Measurements from ENCODE around the gene TULP1. TPM values are rescaled to one million over a fixed set of nuclear protein-coding genes. Genes with fewer than 3 reads are reported as not detected.

Gene TULP1
- total RNA-seq, 1 donor from 2014 or later = not detected

DNA sequence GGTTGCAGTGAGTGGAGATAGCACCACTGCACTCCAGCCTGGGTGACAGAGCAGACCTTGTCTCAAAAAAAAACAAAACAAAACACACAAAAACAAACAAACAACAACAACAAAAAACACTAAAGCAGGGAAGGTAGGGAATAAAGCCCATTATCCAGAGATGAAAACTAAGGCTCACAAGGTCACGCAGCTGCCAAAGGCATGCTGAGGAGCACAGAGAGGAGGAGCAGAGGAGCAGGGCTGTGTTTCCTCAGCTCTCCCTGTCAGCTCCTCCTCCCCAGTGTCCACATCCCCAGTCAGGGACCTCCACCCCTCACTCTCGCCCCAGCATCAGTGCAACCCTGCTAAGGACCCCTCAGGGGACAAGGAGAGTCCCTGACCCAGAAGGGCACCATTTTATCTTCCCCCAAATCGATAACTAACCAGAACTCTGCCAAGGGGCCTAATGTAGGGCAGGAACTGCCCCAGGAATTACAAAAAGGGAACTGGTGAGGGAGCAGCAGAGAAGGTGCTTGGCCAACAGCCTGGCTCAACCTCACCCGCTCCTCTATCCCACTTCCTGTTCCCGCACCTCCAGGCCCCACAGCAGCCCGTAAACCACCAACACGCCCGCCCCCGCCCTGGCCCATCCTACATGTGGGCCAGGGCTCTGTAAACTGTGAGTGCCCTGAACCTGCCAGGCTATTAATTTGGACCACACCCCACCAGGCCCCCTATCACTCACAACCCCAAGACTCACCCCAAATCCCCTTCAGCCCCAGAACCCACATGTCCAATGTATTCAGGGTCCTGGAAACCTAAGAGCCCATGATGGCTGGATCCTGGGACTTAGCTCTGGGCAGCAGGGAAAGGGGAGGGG is 24.8 kb downstream of the TULP1 start:
- Histone ChIP-seq H3K4me3 (ENCODE audit: low read depth, low read length) (no peak overlapping the region), H3K36me3 (ENCODE audit: control insufficient read depth, insufficient read depth, low read length) (no peaks in the 10 kb centered on the region), H3K27me3 (ENCODE audit: control insufficient read depth, insufficient read depth, low read length) (no peaks in the 10 kb centered on the region)
- no peak for DNase-seq (ENCODE audit: low read depth)
- TF ChIP-seq, protein P1, sequence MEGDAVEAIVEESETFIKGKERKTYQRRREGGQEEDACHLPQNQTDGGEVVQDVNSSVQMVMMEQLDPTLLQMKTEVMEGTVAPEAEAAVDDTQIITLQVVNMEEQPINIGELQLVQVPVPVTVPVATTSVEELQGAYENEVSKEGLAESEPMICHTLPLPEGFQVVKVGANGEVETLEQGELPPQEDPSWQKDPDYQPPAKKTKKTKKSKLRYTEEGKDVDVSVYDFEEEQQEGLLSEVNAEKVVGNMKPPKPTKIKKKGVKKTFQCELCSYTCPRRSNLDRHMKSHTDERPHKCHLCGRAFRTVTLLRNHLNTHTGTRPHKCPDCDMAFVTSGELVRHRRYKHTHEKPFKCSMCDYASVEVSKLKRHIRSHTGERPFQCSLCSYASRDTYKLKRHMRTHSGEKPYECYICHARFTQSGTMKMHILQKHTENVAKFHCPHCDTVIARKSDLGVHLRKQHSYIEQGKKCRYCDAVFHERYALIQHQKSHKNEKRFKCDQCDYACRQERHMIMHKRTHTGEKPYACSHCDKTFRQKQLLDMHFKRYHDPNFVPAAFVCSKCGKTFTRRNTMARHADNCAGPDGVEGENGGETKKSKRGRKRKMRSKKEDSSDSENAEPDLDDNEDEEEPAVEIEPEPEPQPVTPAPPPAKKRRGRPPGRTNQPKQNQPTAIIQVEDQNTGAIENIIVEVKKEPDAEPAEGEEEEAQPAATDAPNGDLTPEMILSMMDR (IDR thresholded peaks at IDR 0.05; ENCODE audit: insufficient read depth, low read length, poor library complexity, severe bottlenecking) = no peak

- Histone ChIP-seq H3K4me3 (ENCODE audit: low read depth, low read length) (no peak overlapping the region), H3K36me3 (ENCODE audit: control insufficient read depth, insufficient read depth, low read length) (no peaks in the 10 kb centered on the region), H3K27me3 (ENCODE audit: control insufficient read depth, insufficient read depth, low read length) (no peaks in the 10 kb centered on the region)
- DNase-seq (ENCODE audit: low read depth) = no peak
- TF ChIP-seq, protein P1 (IDR thresholded peaks at IDR 0.05; ENCODE audit: insufficient read depth, low read length, poor library complexity, severe bottlenecking) = no peak
Observed at GRCh38 chr6:35486005-35486925, 26.4 kb downstream of the TULP1 start.

DNA sequence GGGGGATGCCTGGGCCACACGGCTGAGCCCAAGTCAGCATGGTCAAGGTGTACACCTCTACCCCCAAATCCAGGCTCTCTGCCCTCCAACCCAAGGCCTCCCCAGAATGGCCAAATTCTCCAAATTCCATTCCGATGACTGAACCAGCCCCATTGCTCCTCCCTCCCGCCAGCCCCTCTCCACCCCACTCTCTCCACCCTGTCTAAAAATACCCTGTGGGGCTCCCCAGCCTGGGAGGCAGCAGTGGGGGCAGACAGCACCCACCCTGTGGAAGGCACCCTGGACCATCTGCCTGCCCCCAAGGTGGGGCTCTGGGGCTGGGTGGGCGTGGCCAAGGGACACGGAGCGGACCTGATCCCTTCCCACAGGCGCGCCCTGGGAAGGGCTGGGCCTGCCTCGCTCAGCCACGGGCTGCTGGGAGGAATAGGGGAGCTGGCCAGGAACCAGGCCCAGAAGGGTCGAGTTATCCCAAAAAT is 27.3 kb downstream of the TULP1 start:
- Histone ChIP-seq H3K36me3 (ENCODE audit: control insufficient read depth, insufficient read depth, low read length) (no peaks in the 10 kb centered on the region), H3K4me3 (ENCODE audit: low read depth, low read length) (no peak overlapping the region), H3K27me3 (ENCODE audit: control insufficient read depth, insufficient read depth, low read length) (no peaks in the 10 kb centered on the region)
- no peak for DNase-seq (ENCODE audit: low read depth)
- TF ChIP-seq, protein P1 (IDR thresholded peaks at IDR 0.05; ENCODE audit: insufficient read depth, low read length, poor library complexity, severe bottlenecking) = no peak

GRCh38 chr6:35484921-35485392 is 27.7 kb downstream of the TULP1 start:
- Histone ChIP-seq H3K36me3 (ENCODE audit: control insufficient read depth, insufficient read depth, low read length) (no peaks in the 10 kb centered on the region), H3K27me3 (ENCODE audit: control insufficient read depth, insufficient read depth, low read length) (no peaks in the 10 kb centered on the region), H3K4me3 (ENCODE audit: low read depth, low read length) (no peak overlapping the region)
- TF ChIP-seq, protein P1 (IDR thresholded peaks at IDR 0.05; ENCODE audit: insufficient read depth, low read length, poor library complexity, severe bottlenecking) = no peak
- no peak for DNase-seq (ENCODE audit: low read depth)

- TF ChIP-seq, protein P1 (IDR thresholded peaks at IDR 0.05; ENCODE audit: insufficient read depth, low read length, poor library complexity, severe bottlenecking) = no peak
- Histone ChIP-seq H3K27me3 (ENCODE audit: control insufficient read depth, insufficient read depth, low read length) (no peaks in the 10 kb centered on the region), H3K36me3 (ENCODE audit: control insufficient read depth, insufficient read depth, low read length) (no peaks in the 10 kb centered on the region), H3K4me3 (ENCODE audit: low read depth, low read length) (no peak overlapping the region)
- DNase-seq (ENCODE audit: low read depth) = no peak
Observed at GRCh38 chr6:35483893-35484645, 28.6 kb downstream of the TULP1 start.
